C4-2B (cell line): Measurements from ENCODE around the gene CD300LG.
"Not testable (repeated sequence)": the region's sequence is repeated elsewhere in the genome, so short reads cannot be mapped to it uniquely, and the experiment has no call there.

ENCODE experiments used
- H3K27ac ChIP-seq: fragments of 450-650 bp; 2 replicates; pipeline ENCODE4 v1.5.1; 2017
- CTCF ChIP-seq: fragments of 450-650 bp; conservative IDR thresholded peaks from 2 replicates; pipeline ENCODE4 v1.5.1; 2017; ENCODE audit warnings: mild to moderate bottlenecking
- ZFX ChIP-seq: fragments of 450-650 bp; IDR thresholded peaks from 2 replicates; pipeline ENCODE4 v1.6.1; 2017

Gene CD300LG

GRCh38 chr17:43846963-43847371, at the start of gene CD300LG:
CD300LG (plus strand) TSS chr17:43847176; CDS start chr17:43847217, 41 bp downstream.
- TF ChIP-seq ZFX (no peak), CTCF (no peak)
- H3K27ac ChIP-seq: no peak within 1 kb of the TSS

- H3K27ac ChIP-seq: not testable (repeated sequence)
Observed at GRCh38 chr17:43798024-43798423, 49.0 kb upstream of the CD300LG start.

GRCh38 chr17:43799047-43799446, 47.9 kb upstream of the CD300LG start:
- no peak overlapping the region for H3K27ac ChIP-seq
- TF ChIP-seq CTCF: no peak
- no peak for TF ChIP-seq ZFX

- no peak overlapping the region for H3K27ac ChIP-seq
- no peak for TF ChIP-seq ZFX
- no peak for TF ChIP-seq CTCF
Observed at GRCh38 chr17:43800736-43801135, 46.2 kb upstream of the CD300LG start.

GRCh38 chr17:43801844-43802243, 45.1 kb upstream of the CD300LG start:
- no peak overlapping the region for H3K27ac ChIP-seq
- no peak for TF ChIP-seq CTCF
- TF ChIP-seq ZFX: no peak

GRCh38 chr17:43803758-43804157, 43.2 kb upstream of the CD300LG start:
- no peak overlapping the region for H3K27ac ChIP-seq
- TF ChIP-seq CTCF (no peak), ZFX (no peak)

- no peak overlapping the region for H3K27ac ChIP-seq
- TF ChIP-seq CTCF: no peak
- no peak for TF ChIP-seq ZFX
Observed at GRCh38 chr17:43805117-43805516, 41.9 kb upstream of the CD300LG start.

- no peak overlapping the region for H3K27ac ChIP-seq
- TF ChIP-seq ZFX: no peak
- TF ChIP-seq CTCF: no peak
Observed at GRCh38 chr17:43808076-43808475, 38.9 kb upstream of the CD300LG start.
